Psoas muscle (tissue), 8 donors: ENCODE measurements around the gene CBLIF. TPM values are rescaled to one million over a fixed set of nuclear protein-coding genes. Genes with fewer than 3 reads are reported as not detected.

Source experiments
- ATAC-seq, 4 donors: fragments of 200-7000 bp; cut with Tn5 transposase; one replicate each; pipeline ENCODE4 v1.9.1; 2020; ENCODE audit warnings: moderate library complexity in 3 of 4, mild to moderate bottlenecking in 2 of 4
- DNase-seq, 2 donors: peaks; one replicate each; pipeline ENCODE4 v3.0.0-alpha.2; 2020
- H3K27ac ChIP-seq: fragments of 200-600 bp; one replicate; pipeline ENCODE4 v1.8.0; 2022
- H3K27me3 ChIP-seq, 3 donors: fragments of 200-600 bp in 1 of 3; one replicate each; pipeline versions ENCODE4 v1.6.1 to v1.8.0; 2013 to 2022; ENCODE audit warnings: low read length in 2 of 3, mild to moderate bottlenecking in 2 of 3, moderate library complexity in 1 of 3; ENCODE audit not compliant: insufficient read depth in 3 of 3
- H3K36me3 ChIP-seq, 2 donors: fragments of 200-600 bp in 1 of 2; one replicate each; pipeline versions ENCODE4 v1.6.1 to v1.8.0; 2013 to 2022; ENCODE audit warnings: low read depth in 1 of 2, mild to moderate bottlenecking in 1 of 2, moderate library complexity in 1 of 2; ENCODE audit not compliant: insufficient read depth in 1 of 2
- H3K4me1 ChIP-seq: fragments of 200-600 bp; one replicate; pipeline ENCODE4 v1.8.0; 2022
- H3K4me3 ChIP-seq: fragments of 200-600 bp; one replicate; pipeline ENCODE4 v1.8.0; 2022; ENCODE audit warnings: mild to moderate bottlenecking
- H3K9me3 ChIP-seq: fragments of 200-600 bp; one replicate; pipeline ENCODE4 v1.8.0; 2022
- WGBS, 3 donors: extraction: QIAGEN DNeasy Blood & Tissue Kit; methylation state at CpG; one replicate each; pipeline versions ENCODE4 v1.1.6 to v1.1.7; 2013; 5-methylcytosine and 5-hydroxymethylcytosine counted together
- intact Hi-C, 2 donors: fragments of 100-400 bp; cut with DNase I; formaldehyde crosslinking; loops; one replicate each; pipeline versions ENCODE4 v1.11.0 to v1.14.2; 2022
- polyA plus RNA-seq, 3 donors: library from polyadenylated mRNA; stranded (reverse); fragments of 200-250 nt; gene quantifications; one replicate each; pipeline ENCODE4 v1.2.3, GENCODE V29; 2013
- total RNA-seq, 4 donors: library from RNA; stranded (reverse); fragmentation: NEBNext Ultra II Directional in 2 of 4; extraction: Animal tissue kit (Norgen Biotek cat#: 25700) in 2 of 4; gene quantifications; one replicate each; pipeline versions ENCODE4 v1.2.1 to v1.2.4, GENCODE V29; 2021 to 2023
- TF ChIP-seq, protein P1 (sequence below): fragments of 200-600 bp; IDR thresholded peaks from one replicate; pipeline ENCODE4 v1.8.0; 2022; ENCODE audit warnings: antibody characterized with exemption
- donor health status: healthy with polysubstance abuse.
- donor health status: DM: no; HTN: no; CAD: no; lungs with moderate emphysema.
- donor health status: Bipolar disorder and iron deficiency.
- donor health status: healthy.
- donor health status: DM: yes; HTN: yes; CAD: no.
- donor health status: DM: no; HTN: no; CAD: no.
- donor health status: DM: no; HTN: no; CAD: no.
- donor health status: DM: yes; HTN: yes; CAD: no.

CBLIF gene
- total and polyA plus RNA-seq, 7 donors = 0.05 TPM; not detected in 6

GRCh38 chr11:59779487-59779886 is 65.8 kb downstream of the CBLIF start:
- Histone ChIP-seq H3K9me3 (no peaks in the 10 kb centered on the region), H3K27me3 (no peaks in the 10 kb centered on the region), H3K27ac (no peak overlapping the region), H3K4me1 (peaks cover 11% of the 10 kb centered on the region), H3K4me3 (no peak overlapping the region), H3K36me3 (peaks cover 2 to 18% of the 10 kb centered on the region in 2 donors)
- ATAC-seq (no peak), DNase-seq (no peak)
- intact Hi-C loops = no loop called here
- WGBS, 3 donors = 32 to 44% (median 39%) methylated on average over 1 of the region's 1 CpG
- TF ChIP-seq, protein P1, sequence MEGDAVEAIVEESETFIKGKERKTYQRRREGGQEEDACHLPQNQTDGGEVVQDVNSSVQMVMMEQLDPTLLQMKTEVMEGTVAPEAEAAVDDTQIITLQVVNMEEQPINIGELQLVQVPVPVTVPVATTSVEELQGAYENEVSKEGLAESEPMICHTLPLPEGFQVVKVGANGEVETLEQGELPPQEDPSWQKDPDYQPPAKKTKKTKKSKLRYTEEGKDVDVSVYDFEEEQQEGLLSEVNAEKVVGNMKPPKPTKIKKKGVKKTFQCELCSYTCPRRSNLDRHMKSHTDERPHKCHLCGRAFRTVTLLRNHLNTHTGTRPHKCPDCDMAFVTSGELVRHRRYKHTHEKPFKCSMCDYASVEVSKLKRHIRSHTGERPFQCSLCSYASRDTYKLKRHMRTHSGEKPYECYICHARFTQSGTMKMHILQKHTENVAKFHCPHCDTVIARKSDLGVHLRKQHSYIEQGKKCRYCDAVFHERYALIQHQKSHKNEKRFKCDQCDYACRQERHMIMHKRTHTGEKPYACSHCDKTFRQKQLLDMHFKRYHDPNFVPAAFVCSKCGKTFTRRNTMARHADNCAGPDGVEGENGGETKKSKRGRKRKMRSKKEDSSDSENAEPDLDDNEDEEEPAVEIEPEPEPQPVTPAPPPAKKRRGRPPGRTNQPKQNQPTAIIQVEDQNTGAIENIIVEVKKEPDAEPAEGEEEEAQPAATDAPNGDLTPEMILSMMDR = no peak

Other genes starting within 250 kb of the CBLIF start
- 10 to 100 TPM; 43.3 to 51.2 (median 48.6) TPM for gene OSBP, start 229.7 kb downstream of the CBLIF start, total RNA-seq
- 10 to 100 TPM; 12.9 to 41.8 (median 30.4) TPM for gene OSBP, start 229.7 kb downstream of the CBLIF start, polyA plus RNA-seq
- gene PATL1, start 176.5 kb downstream of the CBLIF start, total RNA-seq = 10 to 100 TPM; 29.6 to 47.8 (median 41.0) TPM
- gene PATL1, start 176.5 kb downstream of the CBLIF start, polyA plus RNA-seq = 10 to 100 TPM; 23.9 to 47.9 (median 26.4) TPM
- gene OR10V1, start 131.7 kb downstream of the CBLIF start, total RNA-seq = not detected
- gene OR10V1, start 131.7 kb downstream of the CBLIF start, polyA plus RNA-seq = not detected
- 10 to 100 TPM in 1 of 4 donors, 1 to 10 TPM in 3; 7.3 to 11.1 (median 9.4) TPM for gene STX3, start 90.1 kb downstream of the CBLIF start, total RNA-seq
- 1 to 10 TPM; 3.8 to 6.1 (median 4.7) TPM for gene STX3, start 90.1 kb downstream of the CBLIF start, polyA plus RNA-seq
- gene MRPL16, start 34.7 kb downstream of the CBLIF start, total RNA-seq = 10 to 100 TPM; 37.8 to 53.9 (median 50.4) TPM
- gene MRPL16, start 34.7 kb downstream of the CBLIF start, polyA plus RNA-seq = 10 to 100 TPM; 50.2 to 92.7 (median 55.3) TPM
- gene TCN1, start 21.0 kb upstream of the CBLIF start, total RNA-seq = under 1 TPM in 1 of 4 donors, not detected in 3; 0.44 TPM
- gene TCN1, start 21.0 kb upstream of the CBLIF start, polyA plus RNA-seq = not detected
- not detected for gene OOSP3, start 33.3 kb upstream of the CBLIF start, total RNA-seq
- gene OOSP3, start 33.3 kb upstream of the CBLIF start, polyA plus RNA-seq = not detected
- gene OOSP1, start 92.9 kb upstream of the CBLIF start, total RNA-seq = not detected
- gene OOSP1, start 92.9 kb upstream of the CBLIF start, polyA plus RNA-seq = under 1 TPM in 1 of 3 donors, not detected in 2; 0.22 TPM
- not detected for gene OOSP4A, start 118.5 kb upstream of the CBLIF start, total RNA-seq
- gene OOSP4A, start 118.5 kb upstream of the CBLIF start, polyA plus RNA-seq = not detected
- not detected for gene OOSP4B, start 171.7 kb upstream of the CBLIF start, total RNA-seq
- gene OOSP4B, start 171.7 kb upstream of the CBLIF start, polyA plus RNA-seq = not detected
- not detected for gene OOSP2, start 194.9 kb upstream of the CBLIF start, total RNA-seq
- not detected for gene OOSP2, start 194.9 kb upstream of the CBLIF start, polyA plus RNA-seq
- gene MS4A3, start 211.2 kb upstream of the CBLIF start, total RNA-seq = not detected
- gene MS4A3, start 211.2 kb upstream of the CBLIF start, polyA plus RNA-seq = under 1 TPM in 1 of 3 donors, not detected in 2; 0.03 TPM
- gene MS4A2, start 243.2 kb upstream of the CBLIF start, total RNA-seq = under 1 TPM; 0.17 to 0.55 (median 0.31) TPM
- under 1 TPM in 2 of 3 donors, not detected in 1; 0.01 to 0.05 TPM for gene MS4A2, start 243.2 kb upstream of the CBLIF start, polyA plus RNA-seq